PC-9 (cell line): ENCODE data around the gene OXSM. TPM values are rescaled to one million over a fixed set of nuclear protein-coding genes. Genes with fewer than 3 reads are reported as not detected.

ENCODE experiments used
- BruUV-seq: library from RNA; stranded (reverse); fragments of 400-500 nt; replicated peaks from 2 replicates; lab custom pipeline; 2021; lab: Mats Ljungman, UMichigan
- CTCF ChIA-PET: fragments of 300-600 bp; sonication (Branson Sonifier 250); formaldehyde crosslinking; loops from one replicate; lab custom pipeline; 2022; ENCODE audit warnings: antibody characterized with exemption; lab: Charles Lee
- POLR2A ChIA-PET: fragments of 300-600 bp; sonication (Branson Sonifier 250); formaldehyde crosslinking; loops from one replicate; lab custom pipeline; 2022; ENCODE audit warnings: antibody characterized with exemption; ENCODE audit not compliant: unreplicated experiment; lab: Charles Lee
- DNase-seq, 2 experiments: peaks; one replicate each; pipeline versions ENCODE4 v3.0.0 to v3.0.0-alpha.2; 2015 to 2022; ENCODE audit warnings: mixed read lengths in 1 of 2
- H2AFZ ChIP-seq: fragments of 200-600 bp; sonication (generic); 2 replicates; pipeline ENCODE4 v1.8.1; 2017; ENCODE audit warnings: antibody characterized with exemption
- H3F3A ChIP-seq: fragments of 200-600 bp; sonication (generic); 2 replicates; pipeline ENCODE4 v1.8.1; 2017; ENCODE audit warnings: antibody characterized with exemption, mild to moderate bottlenecking, low read depth; ENCODE audit not compliant: insufficient read depth
- H3K27ac ChIP-seq: fragments of 200-600 bp; sonication (generic); 2 replicates; pipeline ENCODE4 v1.6.1; 2016; ENCODE audit warnings: mixed run types
- H3K27me3 ChIP-seq: fragments of 200-600 bp; sonication (generic); 2 replicates; pipeline ENCODE4 v1.6.1; 2016; ENCODE audit warnings: low read depth, mixed run types; ENCODE audit not compliant: insufficient read depth
- H3K36me3 ChIP-seq: fragments of 200-600 bp; sonication (generic); 2 replicates; pipeline ENCODE4 v1.6.1; 2016; ENCODE audit warnings: low read depth, mixed run types
- H3K4me1 ChIP-seq: fragments of 200-600 bp; sonication (generic); replicated peaks from 2 replicates; pipeline ENCODE4 v1.6.1; 2016; ENCODE audit warnings: mixed run types; ENCODE audit not compliant: insufficient read depth
- H3K4me2 ChIP-seq: fragments of 200-600 bp; sonication (generic); 2 replicates; pipeline ENCODE4 v1.6.1; 2017; ENCODE audit warnings: mixed run types
- H3K4me3 ChIP-seq: fragments of 200-600 bp; sonication (generic); 2 replicates; pipeline ENCODE4 v1.6.1; 2016; ENCODE audit warnings: mixed run types
- H3K79me2 ChIP-seq: fragments of 200-600 bp; sonication (generic); 2 replicates; pipeline ENCODE4 v1.6.1; 2017; ENCODE audit warnings: low read depth, mixed run types
- H3K9me2 ChIP-seq: fragments of 200-600 bp; sonication (generic); 2 replicates; pipeline ENCODE4 v1.8.1; 2017; ENCODE audit warnings: mild to moderate bottlenecking; ENCODE audit not compliant: insufficient read depth
- H3K9me3 ChIP-seq: fragments of 200-600 bp; sonication (generic); 2 replicates; pipeline ENCODE4 v1.8.1; 2016; ENCODE audit warnings: low read depth; ENCODE audit not compliant: insufficient read depth
- H4K20me1 ChIP-seq: fragments of 200-600 bp; sonication (generic); 2 replicates; pipeline ENCODE4 v1.8.1; 2017; ENCODE audit not compliant: insufficient read depth
- EZH2 ChIP-seq: fragments of 200-600 bp; sonication (generic); IDR thresholded peaks from 2 replicates; pipeline ENCODE4 v1.8.0; 2017; ENCODE audit warnings: antibody characterized with exemption, low read depth
- intact Hi-C: fragments of 100-400 bp; cut with micrococcal nuclease; formaldehyde crosslinking; loops from one replicate; pipeline ENCODE4 v1.10.0; 2022; ENCODE audit not compliant: unreplicated experiment
- total RNA-seq: library from RNA; stranded (reverse); gene quantifications from 2 replicates; pipeline ENCODE4 v1.2.3, GENCODE V29; 2021
- TF ChIP-seq, protein P1 (sequence below): fragments of 200-600 bp; sonication (generic); conservative IDR thresholded peaks from 2 replicates; pipeline ENCODE4 v1.6.1; 2017; ENCODE audit warnings: mixed run types, antibody characterized with exemption, mild to moderate bottlenecking, moderate library complexity

The OXSM gene
- total RNA-seq, 1 experiment from 2014 or later = 13.8 TPM

DNA sequence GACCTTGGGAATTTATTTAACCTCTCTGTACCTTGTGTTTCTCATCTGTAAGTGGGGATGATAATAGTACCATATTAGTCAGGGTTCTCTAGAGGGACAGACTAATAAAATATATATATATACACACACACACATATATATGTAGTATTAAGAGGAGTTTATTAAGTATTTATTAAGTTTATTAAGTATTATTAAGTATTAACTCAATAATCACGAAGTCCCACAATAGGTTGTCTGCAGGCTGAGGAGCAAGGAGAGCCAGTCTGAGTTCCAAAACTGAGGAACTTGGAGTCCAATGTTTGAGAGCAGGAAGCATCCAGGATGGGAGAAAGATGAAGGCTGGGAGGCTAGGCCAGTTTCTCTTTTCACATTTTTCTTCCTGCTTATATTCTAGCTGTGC, 14.8 kb downstream of the OXSM start:
- Histone ChIP-seq H2AFZ (no peak overlapping the region), H3K27ac (no peak overlapping the region), H3K9me3 (no peaks in the 10 kb centered on the region), H3K4me2 (no peak overlapping the region), H3K9me2 (no peaks in the 10 kb centered on the region), H3K4me3 (no peak overlapping the region), H3K36me3 (no peaks in the 10 kb centered on the region), H3K4me1 (no peaks in the 10 kb centered on the region), H4K20me1 (no peaks in the 10 kb centered on the region), H3F3A (no peaks in the 10 kb centered on the region), H3K27me3 (no peaks in the 10 kb centered on the region), H3K79me2 (no peaks in the 10 kb centered on the region)
- CTCF ChIA-PET = no interaction called here
- no TSS peak for BruUV-seq
- POLR2A ChIA-PET = no interaction called here
- no peak for DNase-seq
- intact Hi-C loops = no loop called here
- TF ChIP-seq, protein P1, sequence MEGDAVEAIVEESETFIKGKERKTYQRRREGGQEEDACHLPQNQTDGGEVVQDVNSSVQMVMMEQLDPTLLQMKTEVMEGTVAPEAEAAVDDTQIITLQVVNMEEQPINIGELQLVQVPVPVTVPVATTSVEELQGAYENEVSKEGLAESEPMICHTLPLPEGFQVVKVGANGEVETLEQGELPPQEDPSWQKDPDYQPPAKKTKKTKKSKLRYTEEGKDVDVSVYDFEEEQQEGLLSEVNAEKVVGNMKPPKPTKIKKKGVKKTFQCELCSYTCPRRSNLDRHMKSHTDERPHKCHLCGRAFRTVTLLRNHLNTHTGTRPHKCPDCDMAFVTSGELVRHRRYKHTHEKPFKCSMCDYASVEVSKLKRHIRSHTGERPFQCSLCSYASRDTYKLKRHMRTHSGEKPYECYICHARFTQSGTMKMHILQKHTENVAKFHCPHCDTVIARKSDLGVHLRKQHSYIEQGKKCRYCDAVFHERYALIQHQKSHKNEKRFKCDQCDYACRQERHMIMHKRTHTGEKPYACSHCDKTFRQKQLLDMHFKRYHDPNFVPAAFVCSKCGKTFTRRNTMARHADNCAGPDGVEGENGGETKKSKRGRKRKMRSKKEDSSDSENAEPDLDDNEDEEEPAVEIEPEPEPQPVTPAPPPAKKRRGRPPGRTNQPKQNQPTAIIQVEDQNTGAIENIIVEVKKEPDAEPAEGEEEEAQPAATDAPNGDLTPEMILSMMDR = no peak
- TF ChIP-seq EZH2 = no peak

DNA sequence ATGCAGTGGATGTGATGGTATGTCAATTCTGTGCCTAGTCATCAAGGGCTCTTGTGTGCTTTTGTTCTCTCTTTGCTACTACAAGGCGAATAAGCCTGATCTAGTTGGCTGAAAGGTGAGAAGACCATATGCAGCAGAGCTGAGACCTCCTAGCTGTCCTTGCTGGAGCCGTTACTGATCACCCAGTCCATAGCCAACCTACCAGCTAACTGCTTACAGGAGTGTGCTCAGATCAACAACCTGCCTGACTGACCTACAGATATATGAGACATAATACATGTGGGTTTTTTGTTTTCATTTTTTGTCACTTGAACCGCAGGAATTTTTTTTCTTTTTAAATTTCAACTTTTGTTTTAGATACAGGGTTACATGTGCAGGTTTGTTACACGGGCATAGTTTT, 22.8 kb downstream of the OXSM start:
- Histone ChIP-seq H3K27ac (no peak overlapping the region), H3K36me3 (no peaks in the 10 kb centered on the region), H3K9me2 (no peaks in the 10 kb centered on the region), H4K20me1 (no peaks in the 10 kb centered on the region), H3F3A (no peaks in the 10 kb centered on the region), H2AFZ (no peak overlapping the region), H3K79me2 (no peaks in the 10 kb centered on the region), H3K9me3 (no peaks in the 10 kb centered on the region), H3K4me1 (no peaks in the 10 kb centered on the region), H3K4me3 (no peak overlapping the region), H3K27me3 (no peaks in the 10 kb centered on the region), H3K4me2 (no peak overlapping the region)
- ChIA-PET CTCF (interaction anchor here (0.9 kb wide), 1 partner anchor 153 kb away, joined by 6 read pairs; no protein-coding TSS in a partner anchor), POLR2A (no interaction called here)
- TF ChIP-seq, protein P1 = no peak
- TF ChIP-seq EZH2 = no peak
- intact Hi-C loops = no loop called here
- no peak for DNase-seq
- BruUV-seq = no TSS peak

DNA sequence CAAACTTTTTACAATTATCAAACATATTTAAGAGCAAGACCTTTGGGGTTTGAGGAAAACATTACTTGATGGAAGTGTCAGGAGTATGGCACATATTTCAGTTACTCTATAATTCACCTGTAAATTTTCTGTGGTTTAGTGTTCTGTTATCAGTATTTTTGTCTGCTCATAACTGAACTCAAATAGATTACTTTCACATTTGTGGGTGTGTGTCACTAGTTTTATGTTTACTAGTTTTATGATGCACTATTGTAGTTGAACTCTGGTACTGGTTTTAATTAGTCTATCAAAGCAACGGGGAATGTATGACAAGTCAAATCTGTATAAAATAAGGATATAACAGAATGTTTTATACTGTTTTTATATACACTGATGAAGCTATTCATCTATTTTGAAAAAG, 27.2 kb downstream of the OXSM start:
- Histone ChIP-seq H3K9me2 (no peaks in the 10 kb centered on the region), H3K4me2 (no peak overlapping the region), H3F3A (no peaks in the 10 kb centered on the region), H4K20me1 (no peaks in the 10 kb centered on the region), H3K79me2 (no peaks in the 10 kb centered on the region), H3K36me3 (no peaks in the 10 kb centered on the region), H3K9me3 (no peaks in the 10 kb centered on the region), H3K27ac (no peak overlapping the region), H3K4me3 (no peak overlapping the region), H2AFZ (no peak overlapping the region), H3K27me3 (no peaks in the 10 kb centered on the region), H3K4me1 (no peaks in the 10 kb centered on the region)
- DNase-seq = no peak
- CTCF ChIA-PET = no interaction called here
- POLR2A ChIA-PET = no interaction called here
- TF ChIP-seq EZH2 = no peak
- TF ChIP-seq, protein P1 = no peak
- intact Hi-C loops = no loop called here
- BruUV-seq = no TSS peak
